Mesendoderm (in vitro differentiated cells): ENCODE results near the gene CROCC2.
A peak's percentile ranks its signal among the peaks of the same experiment; 100 is the strongest.

Experiments
- DNase-seq: peaks from one replicate; pipeline ENCODE4 v3.0.0; 2013
- H2AK5ac ChIP-seq: 2 replicates; pipeline ENCODE4 v1.6.1; 2013; ENCODE audit warnings: low read length, inconsistent platforms
- H2BK120ac ChIP-seq: 2 replicates; pipeline ENCODE4 v1.6.1; 2013; ENCODE audit warnings: low read depth, mild to moderate bottlenecking, low read length, moderate library complexity, mixed read lengths
- H2BK15ac ChIP-seq: replicated peaks from 2 replicates; pipeline ENCODE4 v1.6.1; 2013; ENCODE audit warnings: low read depth, mild to moderate bottlenecking, moderate library complexity
- H2BK5ac ChIP-seq: 2 replicates; pipeline ENCODE4 v1.6.1; 2013; ENCODE audit warnings: low read length, inconsistent platforms
- H3K18ac ChIP-seq: 2 replicates; pipeline ENCODE4 v1.6.1; 2013; ENCODE audit warnings: mild to moderate bottlenecking, low read length, mixed read lengths
- H3K23ac ChIP-seq: one replicate; pipeline ENCODE4 v1.6.1; 2013; ENCODE audit warnings: low read length
- H3K27ac ChIP-seq: 2 replicates; pipeline ENCODE4 v1.5.1; 2013; ENCODE audit warnings: low read depth, mild to moderate bottlenecking, inconsistent platforms, low read length, moderate library complexity
- H3K27me3 ChIP-seq: 2 replicates; pipeline ENCODE4 v1.6.1; 2013; ENCODE audit warnings: low read length, control low read depth, mild to moderate bottlenecking, inconsistent platforms; ENCODE audit not compliant: insufficient read depth, poor library complexity
- H3K36me3 ChIP-seq: 2 replicates; pipeline ENCODE4 v1.6.1; 2013; ENCODE audit warnings: low read length, inconsistent platforms; ENCODE audit not compliant: control insufficient read depth, insufficient read depth
- H3K4ac ChIP-seq: one replicate; pipeline ENCODE4 v1.6.1; 2013; ENCODE audit warnings: low read depth, mild to moderate bottlenecking, low read length, moderate library complexity
- H3K4me1 ChIP-seq: 2 replicates; pipeline ENCODE4 v1.6.1; 2013; ENCODE audit warnings: low read depth, low read length, inconsistent platforms; ENCODE audit not compliant: control insufficient read depth
- H3K4me2 ChIP-seq: 2 replicates; pipeline ENCODE4 v1.6.1; 2013; ENCODE audit warnings: low read length
- H3K4me3 ChIP-seq: 2 replicates; pipeline ENCODE4 v1.5.1; 2013; ENCODE audit warnings: mild to moderate bottlenecking, low read length
- H3K56ac ChIP-seq: one replicate; pipeline ENCODE4 v1.6.1; 2013; ENCODE audit warnings: low read length
- H3K79me1 ChIP-seq: 2 replicates; pipeline ENCODE4 v1.6.1; 2013; ENCODE audit warnings: low read length, inconsistent platforms
- H3K79me2 ChIP-seq: 2 replicates; pipeline ENCODE4 v1.6.1; 2013; ENCODE audit warnings: mild to moderate bottlenecking, low read length; ENCODE audit not compliant: control insufficient read depth, insufficient read depth
- H3K9ac ChIP-seq: 2 replicates; pipeline ENCODE4 v1.6.1; 2013; ENCODE audit warnings: low read length, inconsistent platforms
- H4K5ac ChIP-seq: one replicate; pipeline ENCODE4 v1.6.1; 2013; ENCODE audit warnings: low read length
- H4K8ac ChIP-seq: one replicate; pipeline ENCODE4 v1.6.1; 2013; ENCODE audit warnings: low read depth, mild to moderate bottlenecking, control low read depth, low read length, moderate library complexity
- WGBS: extraction: QIAGEN DNeasy Blood & Tissue Kit; methylation state at CpG from one replicate; pipeline ENCODE4 v1.1.7; 2013; ENCODE audit warnings: low lambda C conversion rate, missing lambda C conversion rate; ENCODE audit not compliant: insufficient coverage; ENCODE audit errors: extremely low coverage; 5-methylcytosine and 5-hydroxymethylcytosine counted together

The CROCC2 gene

DNA sequence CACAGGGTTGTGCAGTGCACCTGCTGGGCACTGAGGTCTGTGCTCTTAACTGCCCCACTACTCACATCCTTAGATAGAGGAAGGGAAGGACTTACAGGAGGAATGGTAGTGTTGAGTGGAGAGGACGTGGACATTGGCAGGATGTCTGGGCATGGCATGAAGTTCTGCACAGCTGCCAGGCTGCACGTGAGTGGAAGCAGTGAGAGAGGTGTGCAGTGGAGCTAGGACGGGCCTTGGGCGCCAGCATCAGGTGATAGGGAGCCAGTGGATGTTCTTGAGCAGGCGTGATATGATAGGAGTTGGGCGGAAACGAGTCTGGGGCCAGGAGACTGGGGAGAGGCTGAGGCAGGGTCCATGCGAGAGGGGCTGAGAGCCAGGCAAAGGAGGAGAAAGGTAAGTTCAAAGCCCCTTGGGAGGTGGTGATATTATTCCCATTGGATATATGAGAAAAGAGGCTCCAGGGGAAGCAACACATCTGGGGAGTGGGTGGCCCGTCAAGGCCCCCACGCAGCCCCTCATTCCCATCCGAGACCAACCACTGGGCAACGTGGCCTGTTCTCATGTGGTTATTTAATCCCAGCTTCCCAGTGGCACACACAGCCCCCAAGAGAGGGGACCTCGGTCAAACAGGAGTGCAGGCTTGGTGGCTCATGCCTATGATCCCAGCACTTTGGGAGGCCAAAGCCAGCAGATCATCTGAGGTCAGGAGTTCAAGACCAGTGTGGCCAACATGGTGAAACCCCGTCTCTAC is 46.5 kb downstream of the CROCC2 start:
- Histone ChIP-seq H4K5ac (no peak overlapping the region), H2BK5ac (no peak overlapping the region), H3K23ac (no peak overlapping the region), H3K27me3 (no peaks in the 10 kb centered on the region), H4K8ac (no peak overlapping the region), H3K36me3 (no peaks in the 10 kb centered on the region), H3K27ac (no peak overlapping the region), H3K4me1 (no peaks in the 10 kb centered on the region), H3K4me2 (no peak overlapping the region), H3K4ac (no peak overlapping the region), H3K79me2 (no peaks in the 10 kb centered on the region), H2AK5ac (no peak overlapping the region), H3K9ac (no peak overlapping the region), H2BK120ac (no peak overlapping the region), H3K18ac (no peak overlapping the region), H2BK15ac (no peak overlapping the region), H3K56ac (no peak overlapping the region), H3K79me1 (no peaks in the 10 kb centered on the region), H3K4me3 (no peak overlapping the region)
- no CpG with 5 or more reads among the region's 14 CpGs for WGBS
- DNase-seq, result no peak

GRCh38 chr2:240953426-240954410 is 47.6 kb downstream of the CROCC2 start:
- H4K5ac ChIP-seq, result no peak overlapping the region
- no peak overlapping the region for H3K18ac ChIP-seq
- no peak overlapping the region for H3K4me3 ChIP-seq
- no peak overlapping the region for H2BK5ac ChIP-seq
- DNase-seq, result no peak
- WGBS, result no CpG with 5 or more reads among the region's 14 CpGs
- no peak overlapping the region for H3K27ac ChIP-seq
- H3K56ac ChIP-seq, result no peak overlapping the region
- H3K79me1 ChIP-seq, result no peaks in the 10 kb centered on the region
- no peaks in the 10 kb centered on the region for H3K36me3 ChIP-seq
- no peak overlapping the region for H3K23ac ChIP-seq
- H4K8ac ChIP-seq, result no peak overlapping the region
- no peaks in the 10 kb centered on the region for H3K4me1 ChIP-seq
- H2BK15ac ChIP-seq, result no peak overlapping the region
- H3K4me2 ChIP-seq, result no peak overlapping the region
- H2AK5ac ChIP-seq, result no peak overlapping the region
- no peak overlapping the region for H2BK120ac ChIP-seq
- no peak overlapping the region for H3K9ac ChIP-seq
- no peaks in the 10 kb centered on the region for H3K79me2 ChIP-seq
- H3K4ac ChIP-seq, result no peak overlapping the region
- H3K27me3 ChIP-seq, result no peaks in the 10 kb centered on the region

DNA sequence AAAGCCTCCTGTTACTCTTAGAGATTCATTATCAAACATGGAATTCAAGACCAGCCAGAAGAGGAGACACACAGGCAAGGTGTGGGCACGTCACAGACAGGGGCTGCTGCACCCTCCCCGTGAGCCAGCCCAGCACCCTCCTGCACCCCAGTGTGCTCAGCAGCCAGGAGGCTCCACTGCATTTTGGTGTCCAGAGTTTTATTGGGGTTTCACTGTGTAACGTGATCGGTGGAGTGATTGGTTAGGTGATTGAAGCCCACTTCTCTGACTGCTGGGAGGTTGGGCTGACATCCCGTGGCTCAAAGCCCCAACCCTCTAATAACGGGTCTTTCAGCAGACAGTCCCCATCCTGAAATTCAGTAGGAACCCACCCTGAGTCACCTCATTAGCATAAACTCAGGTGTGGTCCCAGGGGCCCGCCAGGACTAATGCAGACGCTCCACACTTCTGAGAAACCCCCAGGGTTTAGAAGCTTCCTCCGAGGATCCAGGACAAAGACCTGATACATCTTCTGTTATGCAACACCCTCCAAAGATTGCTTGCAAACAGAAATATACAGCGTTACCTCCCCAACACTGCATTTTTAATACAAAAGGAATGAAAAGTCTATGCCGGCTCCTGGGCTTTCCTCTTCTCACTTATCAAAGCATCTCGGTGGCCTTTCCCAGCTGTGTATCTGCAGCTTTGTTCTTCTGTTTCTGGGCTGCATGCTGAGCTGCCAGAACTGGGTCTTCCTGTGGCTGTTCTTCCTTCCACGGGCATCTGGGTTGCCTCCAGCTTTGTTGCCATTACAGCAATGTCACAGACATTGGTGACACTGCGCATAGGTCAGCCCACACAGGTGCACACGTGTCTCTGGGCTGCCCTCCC is 48.5 kb downstream of the CROCC2 start:
- Histone ChIP-seq H3K79me1 (no peaks in the 10 kb centered on the region), H3K18ac (no peak overlapping the region), H4K8ac (no peak overlapping the region), H4K5ac (no peak overlapping the region), H3K27ac (no peak overlapping the region), H2BK5ac (no peak overlapping the region), H3K56ac (peak overlapping the region; percentile 7), H3K4ac (no peak overlapping the region), H3K27me3 (no peaks in the 10 kb centered on the region), H3K4me1 (no peaks in the 10 kb centered on the region), H3K36me3 (no peaks in the 10 kb centered on the region), H3K4me3 (no peak overlapping the region), H3K23ac (no peak overlapping the region), H3K4me2 (no peak overlapping the region), H2AK5ac (no peak overlapping the region), H2BK15ac (no peak overlapping the region), H3K9ac (no peak overlapping the region), H2BK120ac (no peak overlapping the region), H3K79me2 (no peaks in the 10 kb centered on the region)
- WGBS, result no CpG with 5 or more reads among the region's 15 CpGs
- no peak for DNase-seq

- Histone ChIP-seq H3K4me1 (no peaks in the 10 kb centered on the region), H2AK5ac (no peak overlapping the region), H3K4me3 (no peak overlapping the region), H3K27ac (no peak overlapping the region), H3K23ac (no peak overlapping the region), H2BK5ac (no peak overlapping the region), H3K36me3 (no peaks in the 10 kb centered on the region), H2BK120ac (no peak overlapping the region), H3K9ac (no peak overlapping the region), H4K5ac (no peak overlapping the region), H3K27me3 (no peaks in the 10 kb centered on the region), H3K4me2 (no peak overlapping the region), H3K18ac (no peak overlapping the region), H3K4ac (no peak overlapping the region), H3K56ac (peak overlapping the region; percentile 7), H4K8ac (no peak overlapping the region), H3K79me1 (no peaks in the 10 kb centered on the region), H2BK15ac (no peak overlapping the region), H3K79me2 (no peaks in the 10 kb centered on the region)
- no CpG with 5 or more reads among the region's 17 CpGs for WGBS
- no peak for DNase-seq
Observed at GRCh38 chr2:240955306-240956170, 49.4 kb downstream of the CROCC2 start.
